Ishikawa (cell line): ENCODE measurements around the gene DNAL4.

ENCODE experiments used
- CREB1 ChIP-seq: IDR thresholded peaks from 2 replicates; pipeline ENCODE4 v1.6.1; 2012; ENCODE audit warnings: low read depth
- EP300 ChIP-seq: IDR thresholded peaks from 2 replicates; pipeline ENCODE4 v1.6.1; 2012; ENCODE audit warnings: borderline replicate concordance
- RAD21 ChIP-seq: IDR thresholded peaks from 2 replicates; pipeline ENCODE4 v1.6.1; 2012; ENCODE audit warnings: low read depth
- TEAD4 ChIP-seq: IDR thresholded peaks from 2 replicates; pipeline ENCODE4 v1.6.1; 2012
- YY1 ChIP-seq: IDR thresholded peaks from 2 replicates; pipeline ENCODE4 v1.6.1; 2012; ENCODE audit warnings: low read depth
- TF ChIP-seq, protein P1 (sequence below): IDR thresholded peaks from 2 replicates; pipeline ENCODE4 v1.6.1; 2012

DNA sequence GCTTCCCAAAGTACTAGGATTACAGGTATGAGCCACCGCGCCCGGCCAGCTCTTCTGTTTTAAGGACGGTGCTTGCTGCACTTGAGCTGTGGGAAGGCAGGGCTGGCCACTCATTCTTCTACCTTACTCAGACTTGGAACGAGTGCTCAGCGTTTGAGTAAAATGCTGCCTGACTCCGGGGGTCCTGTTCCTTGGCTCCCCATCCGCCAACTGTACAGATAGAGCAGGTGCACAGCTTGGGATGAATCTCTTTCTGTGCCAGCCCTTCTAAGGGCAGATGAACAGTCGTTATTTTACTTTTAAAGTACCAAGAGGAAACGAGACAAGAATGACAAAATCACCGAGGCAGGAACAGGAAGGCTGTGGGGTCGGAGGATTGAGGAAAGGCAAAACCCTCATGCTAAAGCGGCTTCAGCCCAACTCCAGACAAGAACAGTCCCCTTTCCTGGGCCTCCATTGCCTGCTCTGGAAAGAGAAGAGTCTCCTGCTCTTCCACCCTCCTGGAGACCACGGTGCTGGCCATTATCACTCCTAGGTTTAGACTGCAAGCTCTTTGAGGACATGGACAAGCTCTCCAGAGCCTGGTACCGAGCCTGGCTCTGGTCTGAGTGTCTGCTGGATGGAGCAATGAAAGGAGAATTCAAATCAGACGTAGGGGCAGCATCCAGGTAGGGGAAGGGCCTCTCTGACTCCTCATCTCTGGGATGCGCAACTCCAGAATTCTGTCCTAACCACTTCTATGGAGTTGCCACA, 37.1 kb downstream of the DNAL4 start:
- TF ChIP-seq TEAD4 = no peak
- TF ChIP-seq CREB1 = no peak
- TF ChIP-seq, protein P1, sequence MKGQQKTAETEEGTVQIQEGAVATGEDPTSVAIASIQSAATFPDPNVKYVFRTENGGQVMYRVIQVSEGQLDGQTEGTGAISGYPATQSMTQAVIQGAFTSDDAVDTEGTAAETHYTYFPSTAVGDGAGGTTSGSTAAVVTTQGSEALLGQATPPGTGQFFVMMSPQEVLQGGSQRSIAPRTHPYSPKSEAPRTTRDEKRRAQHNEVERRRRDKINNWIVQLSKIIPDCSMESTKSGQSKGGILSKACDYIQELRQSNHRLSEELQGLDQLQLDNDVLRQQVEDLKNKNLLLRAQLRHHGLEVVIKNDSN = no peak
- TF ChIP-seq RAD21 = no peak
- TF ChIP-seq YY1 = no peak
- no peak for TF ChIP-seq EP300
